ENCODE data around the gene PTPRO.

DNA sequence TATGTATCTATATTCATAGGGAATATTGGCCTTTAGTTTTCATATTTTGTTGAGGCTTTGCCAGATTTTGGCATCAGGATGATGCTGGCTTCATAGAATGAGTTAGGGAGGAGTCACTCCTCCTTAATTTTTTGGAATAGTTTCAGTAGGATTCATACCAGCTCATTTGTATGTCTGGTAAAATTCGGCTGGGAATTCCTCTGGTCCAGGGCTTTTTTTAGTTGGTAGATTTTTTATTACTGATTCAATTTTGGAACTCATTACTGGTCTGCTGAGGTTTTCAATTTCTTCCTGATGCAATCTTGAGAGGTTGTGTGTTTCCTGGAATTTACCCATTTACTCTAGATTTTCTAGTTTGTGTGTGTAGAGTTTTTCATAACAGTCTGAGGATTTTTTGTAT lies 291.7 kb downstream of the PTPRO start:
- TF ChIP-seq POLR2A (IDR thresholded peaks at IDR 0.05), result no peak
- TF ChIP-seq, protein P1, sequence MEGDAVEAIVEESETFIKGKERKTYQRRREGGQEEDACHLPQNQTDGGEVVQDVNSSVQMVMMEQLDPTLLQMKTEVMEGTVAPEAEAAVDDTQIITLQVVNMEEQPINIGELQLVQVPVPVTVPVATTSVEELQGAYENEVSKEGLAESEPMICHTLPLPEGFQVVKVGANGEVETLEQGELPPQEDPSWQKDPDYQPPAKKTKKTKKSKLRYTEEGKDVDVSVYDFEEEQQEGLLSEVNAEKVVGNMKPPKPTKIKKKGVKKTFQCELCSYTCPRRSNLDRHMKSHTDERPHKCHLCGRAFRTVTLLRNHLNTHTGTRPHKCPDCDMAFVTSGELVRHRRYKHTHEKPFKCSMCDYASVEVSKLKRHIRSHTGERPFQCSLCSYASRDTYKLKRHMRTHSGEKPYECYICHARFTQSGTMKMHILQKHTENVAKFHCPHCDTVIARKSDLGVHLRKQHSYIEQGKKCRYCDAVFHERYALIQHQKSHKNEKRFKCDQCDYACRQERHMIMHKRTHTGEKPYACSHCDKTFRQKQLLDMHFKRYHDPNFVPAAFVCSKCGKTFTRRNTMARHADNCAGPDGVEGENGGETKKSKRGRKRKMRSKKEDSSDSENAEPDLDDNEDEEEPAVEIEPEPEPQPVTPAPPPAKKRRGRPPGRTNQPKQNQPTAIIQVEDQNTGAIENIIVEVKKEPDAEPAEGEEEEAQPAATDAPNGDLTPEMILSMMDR (IDR thresholded peaks at IDR 0.05), result no peak
